Measurements from ENCODE around the gene MBLAC2.

MBLAC2 gene

DNA sequence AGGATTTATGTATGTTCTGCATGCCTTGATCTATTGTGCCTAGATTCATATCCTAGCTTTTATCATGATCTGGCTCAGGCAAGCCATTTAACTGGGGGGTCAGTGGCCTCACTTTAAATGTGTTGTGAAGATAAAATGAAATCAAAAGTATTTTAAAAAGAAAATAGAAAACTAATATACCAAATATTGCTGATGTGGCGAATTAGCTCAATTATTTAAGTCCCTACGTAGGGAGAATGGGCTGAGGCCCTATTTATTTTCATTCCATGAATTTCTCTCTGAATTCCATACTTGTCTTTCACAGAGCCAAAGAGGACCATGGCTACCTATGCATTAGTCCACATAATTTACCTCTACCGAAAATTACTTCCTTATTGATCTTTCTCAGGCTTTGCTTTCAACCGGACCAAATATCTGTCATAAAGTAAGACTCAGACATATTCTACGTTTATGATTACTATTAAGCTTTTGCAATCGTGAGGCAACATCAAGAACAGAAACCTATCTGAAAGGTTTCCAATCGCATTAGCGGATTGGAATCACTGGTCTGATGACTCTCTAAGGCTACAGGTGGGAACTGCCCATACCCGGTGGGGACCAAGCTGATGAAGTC, 1.7 kb downstream of the MBLAC2 start:
- peak overlapping the region; percentile 89 for H3K27ac ChIP-seq
- TF ChIP-seq ZFX (IDR thresholded peaks at IDR 0.05): no peak
- TF ChIP-seq, protein P1, sequence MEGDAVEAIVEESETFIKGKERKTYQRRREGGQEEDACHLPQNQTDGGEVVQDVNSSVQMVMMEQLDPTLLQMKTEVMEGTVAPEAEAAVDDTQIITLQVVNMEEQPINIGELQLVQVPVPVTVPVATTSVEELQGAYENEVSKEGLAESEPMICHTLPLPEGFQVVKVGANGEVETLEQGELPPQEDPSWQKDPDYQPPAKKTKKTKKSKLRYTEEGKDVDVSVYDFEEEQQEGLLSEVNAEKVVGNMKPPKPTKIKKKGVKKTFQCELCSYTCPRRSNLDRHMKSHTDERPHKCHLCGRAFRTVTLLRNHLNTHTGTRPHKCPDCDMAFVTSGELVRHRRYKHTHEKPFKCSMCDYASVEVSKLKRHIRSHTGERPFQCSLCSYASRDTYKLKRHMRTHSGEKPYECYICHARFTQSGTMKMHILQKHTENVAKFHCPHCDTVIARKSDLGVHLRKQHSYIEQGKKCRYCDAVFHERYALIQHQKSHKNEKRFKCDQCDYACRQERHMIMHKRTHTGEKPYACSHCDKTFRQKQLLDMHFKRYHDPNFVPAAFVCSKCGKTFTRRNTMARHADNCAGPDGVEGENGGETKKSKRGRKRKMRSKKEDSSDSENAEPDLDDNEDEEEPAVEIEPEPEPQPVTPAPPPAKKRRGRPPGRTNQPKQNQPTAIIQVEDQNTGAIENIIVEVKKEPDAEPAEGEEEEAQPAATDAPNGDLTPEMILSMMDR (conservative IDR thresholded peaks at IDR 0.05): no peak

DNA sequence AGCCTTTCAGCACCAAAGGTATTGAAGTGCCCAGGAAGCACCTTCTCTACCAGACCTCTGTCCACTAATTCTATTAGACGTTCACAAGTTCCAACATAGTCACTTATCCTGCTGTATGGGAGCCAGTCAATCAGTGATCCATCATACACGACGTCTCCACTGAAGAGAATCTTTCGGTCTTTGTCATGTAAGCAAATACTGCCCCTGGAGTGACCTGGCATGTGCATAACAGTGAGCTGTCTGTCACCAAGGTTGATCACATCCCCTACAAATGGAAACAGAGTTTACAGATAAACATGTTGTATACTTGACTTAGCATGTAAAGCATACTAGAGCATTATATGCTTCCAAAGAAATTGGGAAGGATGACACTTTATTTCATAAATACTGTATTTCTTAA, 13.3 kb downstream of the MBLAC2 start:
- TF ChIP-seq, protein P1 (conservative IDR thresholded peaks at IDR 0.05): no peak
- no peak for TF ChIP-seq ZFX (IDR thresholded peaks at IDR 0.05)
- no peak overlapping the region for H3K27ac ChIP-seq

DNA sequence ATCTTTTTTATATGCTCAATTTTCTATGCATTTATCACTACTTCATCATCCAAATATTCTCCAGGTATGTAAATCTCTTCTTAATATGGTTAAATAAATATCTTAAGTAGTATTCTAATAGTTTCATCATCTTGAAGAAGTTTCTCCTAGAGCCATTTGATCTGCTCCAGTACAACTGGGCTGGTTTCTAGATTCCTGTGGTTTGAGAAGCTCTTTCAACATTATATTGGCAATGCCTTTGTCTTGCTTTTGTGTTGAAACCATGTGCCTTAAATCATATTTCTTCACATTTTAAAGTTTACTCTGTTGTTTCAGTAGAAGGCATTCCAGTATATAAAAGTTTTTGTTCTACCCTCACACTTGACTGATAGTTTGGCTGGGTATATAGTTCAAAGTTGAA, 27.6 kb downstream of the MBLAC2 start:
- TF ChIP-seq, protein P1 (conservative IDR thresholded peaks at IDR 0.05): no peak
- no peak for TF ChIP-seq ZFX (IDR thresholded peaks at IDR 0.05)
- no peak overlapping the region for H3K27ac ChIP-seq

- no peak for TF ChIP-seq ZFX (IDR thresholded peaks at IDR 0.05)
- H3K27ac ChIP-seq: no peak overlapping the region
These were observed 33.9 kb downstream of the MBLAC2 start for GRCh38 chr5:90440644-90441043.

DNA sequence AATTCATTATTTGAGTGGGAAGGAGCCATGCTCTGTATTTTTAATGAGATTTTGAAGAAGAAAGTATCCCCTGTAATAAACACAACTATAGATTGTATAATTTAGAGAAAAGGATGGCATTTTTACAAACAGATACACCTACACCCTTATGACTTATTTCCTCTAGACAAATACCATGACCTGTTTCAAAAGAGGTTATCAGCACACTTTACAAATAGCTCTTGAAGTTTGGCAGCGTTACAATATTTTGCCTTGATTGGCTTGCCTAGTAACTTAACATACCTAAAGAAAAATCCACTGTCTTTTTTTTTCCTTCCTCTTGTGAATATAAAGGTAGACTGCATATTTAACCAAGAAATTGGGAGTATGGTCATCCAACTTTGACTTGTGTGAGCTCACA, 36.5 kb downstream of the MBLAC2 start:
- no peak for TF ChIP-seq ZFX (IDR thresholded peaks at IDR 0.05)
- TF ChIP-seq, protein P1 (conservative IDR thresholded peaks at IDR 0.05): no peak
- no peak overlapping the region for H3K27ac ChIP-seq

- no peak for TF ChIP-seq ZFX (IDR thresholded peaks at IDR 0.05)
- TF ChIP-seq, protein P1 (conservative IDR thresholded peaks at IDR 0.05): no peak
These were observed 36.9 kb downstream of the MBLAC2 start for GRCh38 chr5:90437663-90438062.

GRCh38 chr5:90434116-90434714, 40.4 kb downstream of the MBLAC2 start:
- no peak overlapping the region for H3K27ac ChIP-seq
- TF ChIP-seq ZFX (IDR thresholded peaks at IDR 0.05): no peak
- TF ChIP-seq, protein P1 (conservative IDR thresholded peaks at IDR 0.05): peak; percentile 75

More at GRCh38 chr5:90437663-90438062, 36.9 kb downstream of the MBLAC2 start:
- H3K27ac ChIP-seq: no peak overlapping the region

DNA sequence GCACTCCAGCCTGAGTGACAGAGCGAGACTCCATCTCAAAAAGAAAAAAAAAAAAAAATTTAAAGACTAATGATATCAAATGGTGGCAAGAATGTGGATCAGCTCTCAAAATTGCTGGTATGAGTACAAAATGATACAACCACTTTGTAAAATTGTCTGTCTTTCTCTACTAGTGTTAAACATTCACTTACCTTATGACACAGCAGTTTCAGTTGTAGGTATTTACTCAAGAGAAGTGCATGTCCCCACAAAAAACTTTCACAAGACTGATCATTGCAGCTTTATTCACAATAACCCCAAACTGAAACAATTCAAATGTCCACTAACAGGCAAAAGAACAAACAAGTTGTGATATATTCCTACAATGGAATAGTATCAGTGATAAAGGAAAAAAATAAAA, 50.3 kb downstream of the MBLAC2 start:
- TF ChIP-seq, protein P1 (conservative IDR thresholded peaks at IDR 0.05): no peak
- TF ChIP-seq ZFX (IDR thresholded peaks at IDR 0.05): no peak
- no peak overlapping the region for H3K27ac ChIP-seq

Measured in C4-2B (cell line).